ENCODE data around the gene AUNIP.
A peak's percentile ranks its signal among the peaks of the same experiment; 100 is the strongest.

Gene AUNIP

GRCh38 chr1:25900219-25900618, 41.0 kb upstream of the AUNIP start:
- H3K9ac ChIP-seq (ENCODE audit: low read depth, low read length) = no peak overlapping the region
- H3K9me3 ChIP-seq (ENCODE audit: control insufficient read depth, insufficient read depth, low read length) = no peaks in the 10 kb centered on the region
- H3K36me3 ChIP-seq (ENCODE audit: control insufficient read depth, insufficient read depth, low read length) = peaks cover 65% of the 10 kb centered on the region
- no peak overlapping the region for H3K4me3 ChIP-seq (ENCODE audit: low read depth, low read length)
- no peak overlapping the region for H3K27ac ChIP-seq (ENCODE audit: low read depth, low read length)
- H3K4me1 ChIP-seq (ENCODE audit: control insufficient read depth, insufficient read depth, low read length) = peaks cover 9% of the 10 kb centered on the region
- H3K27me3 ChIP-seq (ENCODE audit: control insufficient read depth, insufficient read depth, low read length) = no peaks in the 10 kb centered on the region

GRCh38 chr1:25899792-25900191, 40.5 kb upstream of the AUNIP start:
- Histone ChIP-seq H3K27ac (ENCODE audit: low read depth, low read length) (no peak overlapping the region), H3K9ac (ENCODE audit: low read depth, low read length) (no peak overlapping the region), H3K27me3 (ENCODE audit: control insufficient read depth, insufficient read depth, low read length) (no peaks in the 10 kb centered on the region), H3K4me1 (ENCODE audit: control insufficient read depth, insufficient read depth, low read length) (peaks cover 9% of the 10 kb centered on the region), H3K36me3 (ENCODE audit: control insufficient read depth, insufficient read depth, low read length) (peaks cover 65% of the 10 kb centered on the region), H3K4me3 (ENCODE audit: low read depth, low read length) (no peak overlapping the region), H3K9me3 (ENCODE audit: control insufficient read depth, insufficient read depth, low read length) (no peaks in the 10 kb centered on the region)

- no peak overlapping the region for H3K4me3 ChIP-seq (ENCODE audit: low read depth, low read length)
- H3K9me3 ChIP-seq (ENCODE audit: control insufficient read depth, insufficient read depth, low read length) = no peaks in the 10 kb centered on the region
- no peaks in the 10 kb centered on the region for H3K4me1 ChIP-seq (ENCODE audit: control insufficient read depth, insufficient read depth, low read length)
- no peaks in the 10 kb centered on the region for H3K27me3 ChIP-seq (ENCODE audit: control insufficient read depth, insufficient read depth, low read length)
- no peak overlapping the region for H3K9ac ChIP-seq (ENCODE audit: low read depth, low read length)
- H3K36me3 ChIP-seq (ENCODE audit: control insufficient read depth, insufficient read depth, low read length) = peaks cover 54% of the 10 kb centered on the region
- H3K27ac ChIP-seq (ENCODE audit: low read depth, low read length) = no peak overlapping the region
Observed at GRCh38 chr1:25898223-25899015, 39.2 kb upstream of the AUNIP start.

GRCh38 chr1:25897754-25898153, 38.5 kb upstream of the AUNIP start:
- H3K4me1 ChIP-seq (ENCODE audit: control insufficient read depth, insufficient read depth, low read length) = peaks cover 6% of the 10 kb centered on the region
- H3K4me3 ChIP-seq (ENCODE audit: low read depth, low read length) = no peak overlapping the region
- H3K27ac ChIP-seq (ENCODE audit: low read depth, low read length) = no peak overlapping the region
- H3K27me3 ChIP-seq (ENCODE audit: control insufficient read depth, insufficient read depth, low read length) = no peaks in the 10 kb centered on the region
- H3K36me3 ChIP-seq (ENCODE audit: control insufficient read depth, insufficient read depth, low read length) = peaks cover 47% of the 10 kb centered on the region
- H3K9me3 ChIP-seq (ENCODE audit: control insufficient read depth, insufficient read depth, low read length) = no peaks in the 10 kb centered on the region
- no peak overlapping the region for H3K9ac ChIP-seq (ENCODE audit: low read depth, low read length)

GRCh38 chr1:25896266-25896665, 37.0 kb upstream of the AUNIP start:
- Histone ChIP-seq H3K4me1 (ENCODE audit: control insufficient read depth, insufficient read depth, low read length) (peaks cover 18% of the 10 kb centered on the region), H3K27me3 (ENCODE audit: control insufficient read depth, insufficient read depth, low read length) (no peaks in the 10 kb centered on the region), H3K27ac (ENCODE audit: low read depth, low read length) (peak overlapping the region; percentile 23), H3K36me3 (ENCODE audit: control insufficient read depth, insufficient read depth, low read length) (peaks cover 32% of the 10 kb centered on the region), H3K9me3 (ENCODE audit: control insufficient read depth, insufficient read depth, low read length) (no peaks in the 10 kb centered on the region), H3K4me3 (ENCODE audit: low read depth, low read length) (no peak overlapping the region), H3K9ac (ENCODE audit: low read depth, low read length) (no peak overlapping the region)

GRCh38 chr1:25895365-25895990, 36.2 kb upstream of the AUNIP start:
- Histone ChIP-seq H3K36me3 (ENCODE audit: control insufficient read depth, insufficient read depth, low read length) (peaks cover 24% of the 10 kb centered on the region), H3K4me3 (ENCODE audit: low read depth, low read length) (no peak overlapping the region), H3K27ac (ENCODE audit: low read depth, low read length) (peak overlapping the region; percentile 19), H3K4me1 (ENCODE audit: control insufficient read depth, insufficient read depth, low read length) (peaks cover 18% of the 10 kb centered on the region), H3K9me3 (ENCODE audit: control insufficient read depth, insufficient read depth, low read length) (no peaks in the 10 kb centered on the region), H3K27me3 (ENCODE audit: control insufficient read depth, insufficient read depth, low read length) (no peaks in the 10 kb centered on the region), H3K9ac (ENCODE audit: low read depth, low read length) (no peak overlapping the region)

- Histone ChIP-seq H3K4me1 (ENCODE audit: control insufficient read depth, insufficient read depth, low read length) (peaks cover 18% of the 10 kb centered on the region), H3K9me3 (ENCODE audit: control insufficient read depth, insufficient read depth, low read length) (no peaks in the 10 kb centered on the region), H3K27me3 (ENCODE audit: control insufficient read depth, insufficient read depth, low read length) (no peaks in the 10 kb centered on the region), H3K27ac (ENCODE audit: low read depth, low read length) (peak overlapping the region; percentile 95), H3K9ac (ENCODE audit: low read depth, low read length) (no peak overlapping the region), H3K36me3 (ENCODE audit: control insufficient read depth, insufficient read depth, low read length) (peaks cover under 1% of the 10 kb centered on the region; the same call in 1 of the 2 replicates), H3K4me3 (ENCODE audit: low read depth, low read length) (no peak overlapping the region)
Observed at GRCh38 chr1:25893116-25893515, 33.9 kb upstream of the AUNIP start.

GRCh38 chr1:25891606-25892005, 32.3 kb upstream of the AUNIP start:
- Histone ChIP-seq H3K9me3 (ENCODE audit: control insufficient read depth, insufficient read depth, low read length) (no peaks in the 10 kb centered on the region), H3K4me1 (ENCODE audit: control insufficient read depth, insufficient read depth, low read length) (peaks cover 18% of the 10 kb centered on the region), H3K27ac (ENCODE audit: low read depth, low read length) (peak overlapping the region; percentile 95), H3K36me3 (ENCODE audit: control insufficient read depth, insufficient read depth, low read length) (no peaks in the 10 kb centered on the region), H3K4me3 (ENCODE audit: low read depth, low read length) (no peak overlapping the region), H3K27me3 (ENCODE audit: control insufficient read depth, insufficient read depth, low read length) (no peaks in the 10 kb centered on the region), H3K9ac (ENCODE audit: low read depth, low read length) (no peak overlapping the region)

- no peak overlapping the region for H3K4me3 ChIP-seq (ENCODE audit: low read depth, low read length)
- no peak overlapping the region for H3K9ac ChIP-seq (ENCODE audit: low read depth, low read length)
- H3K36me3 ChIP-seq (ENCODE audit: control insufficient read depth, insufficient read depth, low read length) = no peaks in the 10 kb centered on the region
- H3K27ac ChIP-seq (ENCODE audit: low read depth, low read length) = no peak overlapping the region
- no peaks in the 10 kb centered on the region for H3K27me3 ChIP-seq (ENCODE audit: control insufficient read depth, insufficient read depth, low read length)
- H3K9me3 ChIP-seq (ENCODE audit: control insufficient read depth, insufficient read depth, low read length) = no peaks in the 10 kb centered on the region
- peaks cover 18% of the 10 kb centered on the region for H3K4me1 ChIP-seq (ENCODE audit: control insufficient read depth, insufficient read depth, low read length)
Observed at GRCh38 chr1:25890239-25891034, 31.2 kb upstream of the AUNIP start.

- H3K36me3 ChIP-seq (ENCODE audit: control insufficient read depth, insufficient read depth, low read length) = no peaks in the 10 kb centered on the region
- no peak overlapping the region for H3K9ac ChIP-seq (ENCODE audit: low read depth, low read length)
Observed at GRCh38 chr1:25889470-25889869, 30.2 kb upstream of the AUNIP start.

More at GRCh38 chr1:25889470-25889869, 30.2 kb upstream of the AUNIP start:
- H3K9me3 ChIP-seq (ENCODE audit: control insufficient read depth, insufficient read depth, low read length) = no peaks in the 10 kb centered on the region
- H3K4me1 ChIP-seq (ENCODE audit: control insufficient read depth, insufficient read depth, low read length) = peaks cover 18% of the 10 kb centered on the region
- no peak overlapping the region for H3K4me3 ChIP-seq (ENCODE audit: low read depth, low read length)
- no peak overlapping the region for H3K27ac ChIP-seq (ENCODE audit: low read depth, low read length)
- H3K27me3 ChIP-seq (ENCODE audit: control insufficient read depth, insufficient read depth, low read length) = no peaks in the 10 kb centered on the region
